GM19351 (cell line): ENCODE data around the gene OR2M7.
"Not testable (repeated sequence)": the region's sequence is repeated elsewhere in the genome, so short reads cannot be mapped to it uniquely, and the experiment has no call there.

ENCODE experiments used
- ATAC-seq: cut with Tn5 transposase; IDR thresholded peaks from one replicate; pipeline ENCODE4 v1.9.1; 2021; ENCODE audit warnings: mild to moderate bottlenecking, moderate library complexity; ENCODE audit not compliant: unreplicated experiment

OR2M7 gene, protein sequence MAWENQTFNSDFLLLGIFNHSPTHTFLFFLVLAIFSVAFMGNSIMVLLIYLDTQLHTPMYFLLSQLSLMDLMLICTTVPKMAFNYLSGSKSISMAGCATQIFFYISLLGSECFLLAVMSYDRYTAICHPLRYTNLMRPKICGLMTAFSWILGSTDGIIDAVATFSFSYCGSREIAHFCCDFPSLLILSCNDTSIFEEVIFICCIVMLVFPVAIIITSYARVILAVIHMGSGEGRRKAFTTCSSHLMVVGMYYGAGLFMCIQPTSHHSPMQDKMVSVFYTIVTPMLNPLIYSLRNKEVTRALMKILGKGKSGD

GRCh38 chr1:248324468-248324867, at the start of gene OR2M7:
OR2M7 (minus strand) TSS chr1:248324568; CDS start chr1:248324568, 0 bp downstream.
- ATAC-seq: no peak

- ATAC-seq: no peak
These were observed 49.4 kb upstream of the OR2M7 start for GRCh38 chr1:248373761-248374160.

GRCh38 chr1:248372394-248372793, 48.0 kb upstream of the OR2M7 start:
- ATAC-seq: peak; percentile 52

DNA sequence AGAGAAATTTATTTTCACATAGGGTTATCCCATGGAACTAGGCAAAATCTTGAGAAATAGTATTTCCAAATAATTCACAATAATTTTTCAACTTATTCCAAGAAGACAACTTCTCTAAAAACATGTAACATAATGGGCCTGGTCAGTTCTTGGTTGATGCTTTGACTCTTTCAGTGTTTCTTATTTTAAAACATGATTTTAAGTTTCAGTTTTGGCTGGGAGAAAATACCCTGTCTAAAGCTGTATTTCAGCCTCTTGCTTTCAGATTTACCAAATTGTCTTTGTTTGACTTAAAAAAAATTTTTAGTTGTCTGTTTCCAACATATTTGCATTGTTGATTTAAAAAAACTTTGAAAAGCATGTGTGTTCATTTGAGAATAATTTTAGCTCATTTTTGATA, 42.2 kb upstream of the OR2M7 start:
- ATAC-seq: no peak

DNA sequence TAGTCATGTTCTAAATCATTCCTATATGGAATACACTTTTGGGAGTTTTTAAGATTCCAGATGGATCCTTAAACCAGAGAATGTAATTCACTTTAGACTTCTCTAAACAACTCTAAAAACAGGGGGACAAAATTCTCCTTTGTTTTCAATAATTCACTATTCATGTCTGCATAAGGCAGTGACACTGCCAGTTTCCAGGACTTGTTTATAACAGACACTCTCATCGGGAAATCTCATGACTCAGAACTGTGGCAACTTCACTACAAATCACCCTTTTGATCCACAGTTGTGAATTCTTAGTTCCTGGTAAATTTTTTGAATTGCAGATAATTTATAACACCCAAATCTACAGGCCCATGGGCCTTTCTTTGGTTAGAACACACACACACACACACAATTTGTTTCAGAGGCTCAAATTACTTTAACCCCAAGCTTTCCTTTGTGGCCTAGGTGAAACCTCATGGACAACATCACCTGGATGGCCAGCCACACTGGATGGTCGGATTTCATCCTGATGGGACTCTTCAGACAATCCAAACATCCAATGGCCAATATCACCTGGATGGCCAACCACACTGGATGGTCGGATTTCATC, 36.9 kb upstream of the OR2M7 start, which contains the start of gene OR2T4:
TSS of gene OR2T4 (plus strand) at position 545 of the 595 bp plus-strand sequence. CDS start at position 545, 0 bp downstream.
- no peak for ATAC-seq

GRCh38 chr1:248359415-248359814, 35.0 kb upstream of the OR2M7 start:
- no peak for ATAC-seq

GRCh38 chr1:248348475-248348874, 24.1 kb upstream of the OR2M7 start, which contains the start of gene OR14C36:
OR14C36 (plus strand) TSS chr1:248348775; CDS start chr1:248348775, 0 bp downstream.
- ATAC-seq: no peak

DNA sequence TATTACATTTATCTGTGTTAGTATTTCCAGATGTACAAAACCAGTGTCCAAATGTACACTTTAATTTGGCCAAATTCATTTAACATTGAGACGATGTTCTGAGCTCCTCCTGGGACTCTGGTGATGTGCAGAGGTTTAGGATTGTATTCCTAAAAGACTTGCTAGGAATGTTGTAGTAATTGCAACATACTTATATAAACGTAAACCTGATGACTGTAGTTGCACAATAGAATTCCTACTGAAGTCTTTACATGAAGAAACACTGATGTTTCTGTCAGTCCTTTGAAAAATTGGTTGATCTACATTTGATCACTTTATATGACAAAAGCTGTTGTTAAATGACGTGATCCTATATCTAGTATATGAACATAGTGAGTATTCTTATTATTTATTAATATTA, 19.1 kb upstream of the OR2M7 start:
- ATAC-seq: no peak

- ATAC-seq: no peak
These were observed 7.6 kb downstream of the OR2M7 start for GRCh38 chr1:248316796-248317195.

GRCh38 chr1:248306740-248307139, 17.6 kb downstream of the OR2M7 start:
- ATAC-seq: not testable (repeated sequence)

DNA sequence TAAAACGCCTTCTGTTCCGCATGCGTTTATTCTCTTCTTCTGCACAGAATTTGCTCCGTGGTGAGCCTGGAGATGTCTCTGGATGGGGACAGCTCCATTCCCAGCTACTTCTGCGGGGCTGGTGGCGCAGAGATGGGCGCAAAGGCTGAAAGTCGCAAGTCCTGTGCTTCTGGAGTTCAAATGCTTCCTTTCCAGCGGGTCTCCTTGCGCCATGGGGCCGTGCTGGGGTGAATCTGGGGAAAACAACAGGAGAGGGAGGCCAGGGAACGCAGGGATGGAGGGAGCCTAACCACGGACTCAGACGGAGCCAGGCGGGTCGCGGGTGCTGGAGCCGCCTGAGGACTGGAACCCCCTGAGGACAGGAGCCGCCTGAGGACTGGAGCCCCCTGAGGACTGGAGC, 18.3 kb downstream of the OR2M7 start:
- ATAC-seq: no peak

- ATAC-seq: not testable (repeated sequence)
These were observed 18.7 kb downstream of the OR2M7 start for GRCh38 chr1:248305672-248306071.

DNA sequence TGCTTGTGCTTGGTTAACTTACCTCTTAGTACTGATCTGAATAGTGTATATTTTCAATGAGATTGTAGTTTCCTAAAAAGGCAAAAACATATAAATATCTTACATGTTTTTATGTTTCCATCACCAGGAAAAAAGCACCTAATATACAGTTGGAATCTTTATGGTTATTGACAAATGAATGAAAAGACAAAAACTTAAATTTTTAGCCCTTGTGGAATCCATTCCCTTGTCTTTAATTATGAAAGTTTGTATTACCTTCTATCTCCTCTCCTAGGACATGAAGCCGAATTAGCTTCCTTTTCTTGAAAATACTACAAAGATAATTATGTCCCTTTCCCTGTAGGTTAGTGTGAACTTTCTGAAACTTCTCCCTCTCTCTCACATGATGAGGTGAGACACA, 21.0 kb downstream of the OR2M7 start, which contains the start of gene OR2T12:
TSS of gene OR2T12 (minus strand) at position 101 of the 400 bp plus-strand sequence. CDS start 7,846 bp downstream, outside the sequence.
- ATAC-seq: no peak

GRCh38 chr1:248288391-248288790, 36.0 kb downstream of the OR2M7 start:
- ATAC-seq: no peak

DNA sequence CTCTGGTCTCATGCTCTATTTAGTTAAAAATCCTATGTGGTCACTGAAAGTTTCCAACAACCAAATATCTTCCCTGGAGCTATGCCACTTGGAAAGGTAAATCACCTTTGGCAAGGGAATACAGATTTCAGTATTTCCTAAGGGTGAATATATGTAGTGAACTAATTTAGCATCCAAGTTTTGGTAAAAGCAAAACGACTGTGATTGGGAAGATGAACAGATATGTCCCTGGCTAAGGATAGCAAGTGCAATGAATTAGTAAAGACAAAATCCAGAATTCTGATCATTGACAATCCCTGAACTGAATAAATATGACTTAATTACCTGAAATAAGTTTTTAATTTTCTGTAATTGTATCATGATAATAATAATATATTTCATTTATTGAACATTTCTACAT, 46.5 kb downstream of the OR2M7 start, which contains the start of gene OR2T33:
TSS of gene OR2T33 (minus strand) at position 101 of the 400 bp plus-strand sequence. CDS start 4,162 bp downstream, outside the sequence.
- ATAC-seq: no peak
